ENCODE data around the gene HTRA3.

- TF ChIP-seq CTCF (IDR thresholded peaks at IDR 0.05) = no peak
- no peak for TF ChIP-seq ATF1 (CRISPR knock-in tag; IDR thresholded peaks at IDR 0.05)
- TF ChIP-seq JUN (CRISPR knock-in tag; IDR thresholded peaks at IDR 0.05) = no peak
- no peak for TF ChIP-seq KAT7 (CRISPR knock-in tag; IDR thresholded peaks at IDR 0.05; ENCODE audit: borderline replicate concordance)
- TF ChIP-seq CREM (CRISPR knock-in tag; IDR thresholded peaks at IDR 0.05) = no peak
- no peak for TF ChIP-seq CBFB (CRISPR knock-in tag; IDR thresholded peaks at IDR 0.05; ENCODE audit: low read depth)
- TF ChIP-seq MAX (CRISPR knock-in tag; IDR thresholded peaks at IDR 0.05) = no peak
- no peak for TF ChIP-seq E2F4 (CRISPR knock-in tag; IDR thresholded peaks at IDR 0.05; ENCODE audit: borderline replicate concordance, low read depth)
These were observed 32.7 kb upstream of the HTRA3 start for GRCh38 chr4:8236920-8237195.
